OCI-LY1 (cell line): Measurements from ENCODE around the gene R3HDM1.

Experiments used
- EZH2 ChIP-seq: fragments of 200-600 bp; sonication (generic), shearing (Covaris generic); IDR thresholded peaks from 2 replicates; pipeline ENCODE4 v1.8.0; 2017; ENCODE audit warnings: borderline replicate concordance, mixed run types, mild to moderate bottlenecking, antibody characterized with exemption, low read length, moderate library complexity, mixed read lengths
- TF ChIP-seq, protein P1 (sequence below): fragments of 200-600 bp; sonication (generic), shearing (Covaris generic); IDR thresholded peaks from 2 replicates; pipeline ENCODE4 v1.5.1; 2017; ENCODE audit warnings: mild to moderate bottlenecking, antibody characterized with exemption, low read length, moderate library complexity, mixed read lengths

DNA sequence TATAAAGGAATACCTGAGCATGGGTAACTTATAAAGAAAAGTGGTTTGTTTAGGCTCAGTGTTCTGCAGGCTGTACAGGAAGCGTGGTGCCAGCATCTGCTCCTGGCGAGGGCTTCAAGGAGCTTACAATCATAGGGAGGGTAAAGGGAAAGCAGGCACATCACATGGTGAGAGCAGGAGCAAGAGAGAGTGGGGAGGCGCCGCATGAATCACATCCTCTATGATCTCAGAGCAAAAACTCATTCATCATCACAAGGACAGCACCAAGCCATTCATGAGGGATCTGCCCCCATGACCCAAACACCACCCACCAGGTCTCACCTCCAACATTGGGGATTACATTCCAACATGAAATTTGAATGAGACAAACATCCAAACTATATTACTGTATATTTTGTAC, 32.5 kb downstream of the R3HDM1 start:
- TF ChIP-seq, protein P1, sequence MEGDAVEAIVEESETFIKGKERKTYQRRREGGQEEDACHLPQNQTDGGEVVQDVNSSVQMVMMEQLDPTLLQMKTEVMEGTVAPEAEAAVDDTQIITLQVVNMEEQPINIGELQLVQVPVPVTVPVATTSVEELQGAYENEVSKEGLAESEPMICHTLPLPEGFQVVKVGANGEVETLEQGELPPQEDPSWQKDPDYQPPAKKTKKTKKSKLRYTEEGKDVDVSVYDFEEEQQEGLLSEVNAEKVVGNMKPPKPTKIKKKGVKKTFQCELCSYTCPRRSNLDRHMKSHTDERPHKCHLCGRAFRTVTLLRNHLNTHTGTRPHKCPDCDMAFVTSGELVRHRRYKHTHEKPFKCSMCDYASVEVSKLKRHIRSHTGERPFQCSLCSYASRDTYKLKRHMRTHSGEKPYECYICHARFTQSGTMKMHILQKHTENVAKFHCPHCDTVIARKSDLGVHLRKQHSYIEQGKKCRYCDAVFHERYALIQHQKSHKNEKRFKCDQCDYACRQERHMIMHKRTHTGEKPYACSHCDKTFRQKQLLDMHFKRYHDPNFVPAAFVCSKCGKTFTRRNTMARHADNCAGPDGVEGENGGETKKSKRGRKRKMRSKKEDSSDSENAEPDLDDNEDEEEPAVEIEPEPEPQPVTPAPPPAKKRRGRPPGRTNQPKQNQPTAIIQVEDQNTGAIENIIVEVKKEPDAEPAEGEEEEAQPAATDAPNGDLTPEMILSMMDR: no peak
- TF ChIP-seq EZH2: no peak
